HL-60 (cell line): ENCODE measurements around the gene KLF15.

ENCODE experiments used
- DNase-seq, 2 experiments: peaks; one replicate each; pipeline ENCODE4 v3.0.0-alpha.2; 2010 to 2020; ENCODE audit warnings: low read depth in 1 of 2, low spot score in 1 of 2
- H3K27ac ChIP-seq: fragments of 250-450 bp; sonication (Bioruptor Pico); replicated peaks from 2 replicates; pipeline ENCODE4 v1.5.1; 2020; ENCODE audit warnings: mild to moderate bottlenecking, moderate library complexity
- H3K27me3 ChIP-seq: fragments of 250-450 bp; sonication (Bioruptor Pico); 2 replicates; pipeline ENCODE4 v1.5.1; 2021; ENCODE audit warnings: mild to moderate bottlenecking, moderate library complexity; ENCODE audit not compliant: insufficient read depth, poor library complexity, severe bottlenecking
- H3K4me3 ChIP-seq: replicated peaks from 2 replicates; pipeline ENCODE4 v1.5.1; 2011; ENCODE audit warnings: mild to moderate bottlenecking, control low read depth, low read length; ENCODE audit not compliant: insufficient read depth
- CTCF ChIP-seq: IDR thresholded peaks from one replicate; pipeline ENCODE4 v1.5.1; 2011; ENCODE audit warnings: low read length, control low read depth, inconsistent platforms; ENCODE audit not compliant: insufficient read depth
- GABPA ChIP-seq: IDR thresholded peaks from 2 replicates; pipeline ENCODE4 v1.6.1; 2012; ENCODE audit warnings: low read depth
- POLR2AphosphoS5 ChIP-seq: IDR thresholded peaks from 2 replicates; pipeline ENCODE4 v1.6.1; 2012; ENCODE audit warnings: low read depth
- REST ChIP-seq: IDR thresholded peaks from 2 replicates; pipeline ENCODE4 v1.6.1; 2012; ENCODE audit warnings: low read depth; ENCODE audit not compliant: insufficient replicate concordance
- SPI1 ChIP-seq: IDR thresholded peaks from 2 replicates; pipeline ENCODE4 v1.6.1; 2012; ENCODE audit warnings: low read depth, mild to moderate bottlenecking, borderline replicate concordance

Gene KLF15

DNA sequence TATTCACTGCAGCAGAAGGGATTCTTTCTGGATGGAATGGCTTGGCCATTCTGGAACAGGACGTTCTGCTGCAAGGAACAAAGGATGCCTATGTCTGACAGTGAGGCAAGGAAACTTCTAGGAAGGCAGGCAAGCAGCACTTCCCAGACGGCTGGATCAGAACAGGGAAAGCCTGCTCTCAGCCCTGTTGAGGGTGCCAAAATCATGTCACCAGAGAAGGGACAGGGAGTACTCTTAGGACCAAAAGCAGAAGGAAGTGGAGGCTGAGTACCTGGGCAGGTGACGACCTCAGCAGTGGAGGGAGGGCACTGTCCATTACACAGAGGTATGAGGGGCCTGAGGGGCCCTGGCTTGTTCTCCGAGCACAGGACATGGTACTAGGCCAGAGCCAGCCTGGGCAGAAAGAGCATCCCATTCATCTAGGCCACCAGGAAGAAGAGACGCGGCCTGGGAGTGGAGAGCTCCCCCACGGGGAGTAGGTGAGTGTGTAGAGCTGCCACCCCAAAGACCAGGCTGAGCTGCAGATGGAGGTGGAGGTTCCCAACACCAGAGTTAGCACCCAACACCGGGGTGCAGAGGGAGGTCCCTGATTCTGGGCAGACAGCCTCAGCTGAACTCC is 9.6 kb downstream of the KLF15 start:
- H3K27ac ChIP-seq: no peak overlapping the region
- DNase-seq: no peak
- H3K27me3 ChIP-seq: no peaks in the 10 kb centered on the region
- no peak for TF ChIP-seq REST
- TF ChIP-seq POLR2AphosphoS5: no peak
- no peak for TF ChIP-seq SPI1
- TF ChIP-seq CTCF: no peak
- TF ChIP-seq GABPA: no peak
- no peak overlapping the region for H3K4me3 ChIP-seq

GRCh38 chr3:126346466-126346865 is 10.7 kb downstream of the KLF15 start:
- no peak overlapping the region for H3K4me3 ChIP-seq
- no peak for TF ChIP-seq GABPA
- TF ChIP-seq REST: no peak
- TF ChIP-seq SPI1: no peak
- TF ChIP-seq CTCF: no peak
- TF ChIP-seq POLR2AphosphoS5: no peak
- DNase-seq: no peak
- H3K27me3 ChIP-seq: no peaks in the 10 kb centered on the region
- H3K27ac ChIP-seq: no peak overlapping the region

DNA sequence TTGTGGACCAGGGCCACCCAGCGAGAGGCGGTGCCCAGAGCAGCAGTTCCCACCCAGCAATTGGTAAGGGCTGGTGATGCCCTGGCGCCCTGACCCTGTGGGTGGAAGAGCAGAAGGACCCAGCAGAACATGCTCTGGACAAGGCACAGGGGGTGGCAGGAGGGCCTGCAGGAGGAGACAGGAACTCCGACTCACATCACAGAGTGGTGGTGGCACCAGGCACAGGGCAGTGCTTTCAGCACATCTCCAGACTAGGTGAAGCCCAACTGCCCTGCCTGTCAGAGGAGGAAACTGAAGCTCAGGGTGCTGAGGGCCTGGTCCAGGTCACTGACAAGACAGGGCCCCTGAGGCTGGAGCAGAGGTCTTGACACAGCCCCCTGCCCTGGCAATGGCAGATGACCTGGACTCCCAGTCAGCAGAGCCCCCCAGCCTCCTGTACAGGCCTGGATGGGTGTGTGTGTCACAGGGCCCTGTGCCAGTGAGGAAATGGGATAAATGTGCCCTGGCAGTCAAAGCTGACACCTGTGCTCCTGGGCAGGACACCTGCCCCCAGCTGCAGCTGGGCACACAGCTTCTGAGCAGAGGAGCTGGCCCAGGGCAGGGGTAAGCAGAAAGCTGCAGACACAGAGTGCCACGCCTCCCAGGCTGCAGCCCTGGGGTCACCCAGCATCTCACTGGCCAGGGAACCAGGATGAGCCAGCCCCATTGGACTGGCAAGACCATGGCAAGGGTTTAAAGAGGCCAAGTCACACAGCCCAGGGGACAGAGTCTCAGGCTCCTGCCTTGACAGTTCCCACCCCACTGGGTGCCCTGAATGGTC is 11.4 kb downstream of the KLF15 start:
- Histone ChIP-seq H3K4me3 (no peak overlapping the region), H3K27me3 (no peaks in the 10 kb centered on the region), H3K27ac (no peak overlapping the region)
- no peak for DNase-seq
- no peak for TF ChIP-seq POLR2AphosphoS5

DNA sequence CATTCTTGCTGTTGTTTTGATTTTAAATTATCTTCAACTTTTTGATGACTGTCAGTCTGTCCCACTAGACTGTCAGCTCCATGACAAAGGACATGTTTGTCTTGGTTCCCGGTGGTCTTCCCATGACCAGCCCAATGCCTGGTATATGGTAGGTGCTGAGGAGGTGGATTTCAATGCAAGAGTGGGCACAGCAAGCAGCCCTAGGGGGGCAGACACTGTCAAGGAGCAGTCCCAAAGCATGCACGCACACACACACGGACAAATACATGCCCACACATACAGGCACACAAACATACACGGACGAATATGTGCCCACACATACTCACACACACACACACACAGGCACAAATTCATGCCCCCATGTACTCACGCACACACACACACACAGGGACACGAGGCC is 12.0 kb downstream of the KLF15 start:
- TF ChIP-seq SPI1 (no peak), CTCF (no peak), POLR2AphosphoS5 (no peak), GABPA (no peak), REST (no peak)
- no peaks in the 10 kb centered on the region for H3K27me3 ChIP-seq
- no peak overlapping the region for H3K27ac ChIP-seq
- no peak overlapping the region for H3K4me3 ChIP-seq
- no peak for DNase-seq
